ENCODE measurements around the gene CSF2. TPM values are rescaled to one million over a fixed set of nuclear protein-coding genes. Genes with fewer than 3 reads are reported as not detected.
A peak's percentile ranks its signal among the peaks of the same experiment; 100 is the strongest.

Gene CSF2
- total and polyA plus RNA-seq, 2 of the 4 experiments (the other 2 are of a cell fraction): 0.31 TPM; not detected in 1

DNA sequence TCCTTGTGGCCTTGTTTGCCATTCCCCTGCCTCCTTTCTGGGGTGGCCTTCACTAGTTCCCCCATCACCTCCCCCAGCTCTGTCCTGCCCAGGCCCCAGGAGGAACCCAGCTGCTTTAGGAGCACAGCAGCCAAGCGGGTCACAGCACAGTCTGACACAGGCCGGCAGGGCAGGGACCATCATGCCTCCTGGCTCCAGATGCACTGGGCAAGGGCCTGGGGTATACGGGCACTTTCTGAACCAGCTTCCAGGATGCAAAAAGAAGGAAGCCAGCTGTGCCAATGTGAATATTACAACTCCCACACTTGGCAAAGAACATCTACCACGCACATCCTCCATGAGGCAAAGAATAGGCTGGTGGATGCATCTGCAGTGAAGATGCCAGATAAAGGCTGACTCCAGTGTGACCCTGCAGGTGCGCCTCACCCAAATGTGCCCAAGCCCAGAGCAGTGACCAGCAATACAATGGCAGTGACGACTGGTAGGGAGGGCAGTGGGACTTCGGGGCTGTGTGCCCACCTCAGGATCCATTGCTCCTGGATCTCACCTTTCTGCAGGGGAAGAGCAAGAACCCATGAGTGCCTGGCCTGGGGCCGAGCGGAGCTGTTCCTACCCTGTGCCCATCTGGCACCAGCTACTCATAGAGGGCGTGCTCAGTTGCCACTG, 19.4 kb upstream of the CSF2 start:
- no peak overlapping the region for H3K14ac ChIP-seq (replicated peaks; ENCODE audit: low read depth, low read length)
- no peak overlapping the region for H4K8ac ChIP-seq (ENCODE audit: low read depth in 2 of 2, low read length in 2 of 2)
- no peak overlapping the region for H3K23ac ChIP-seq (ENCODE audit: low read depth, low read length)
- no peak overlapping the region for H3K18ac ChIP-seq (ENCODE audit: low read depth, low read length)
- intact Hi-C loops (cut with micrococcal nuclease) (no loop called here), dilution Hi-C loops (cut with HindIII; ENCODE audit: low sequenced_read_pairs, unreplicated experiment) (no loop called here), in situ Hi-C loops (cut with MboI; ENCODE audit: low sequenced_read_pairs) (no loop called here)
- H3K9me1 ChIP-seq (ENCODE audit: insufficient read depth, low read length): no peaks in the 10 kb centered on the region
- no peak overlapping the region for H3K4me3 ChIP-seq (ENCODE audit: insufficient read depth, low read depth, low read length)
- 88% methylated on average over 2 of the region's 10 CpGs; no CpG with 5 or more reads in 1 of the 2 experiments for WGBS, 2 experiments (ENCODE audit: extremely low coverage in 2 of 2, insufficient read length in 1 of 2)
- no peaks in the 10 kb centered on the region for H3K4me1 ChIP-seq (ENCODE audit: control insufficient read depth, insufficient read depth, low read length)
- no peak for TF ChIP-seq FOS (IDR thresholded peaks at IDR 0.05; ENCODE audit: low read depth, low read length)
- no peak for TF ChIP-seq MAZ (IDR thresholded peaks at IDR 0.05; ENCODE audit: borderline replicate concordance, low read depth, low read length)
- no peak for TF ChIP-seq RAD21 (IDR thresholded peaks at IDR 0.05; ENCODE audit: low read length)
- TF ChIP-seq, protein P1, sequence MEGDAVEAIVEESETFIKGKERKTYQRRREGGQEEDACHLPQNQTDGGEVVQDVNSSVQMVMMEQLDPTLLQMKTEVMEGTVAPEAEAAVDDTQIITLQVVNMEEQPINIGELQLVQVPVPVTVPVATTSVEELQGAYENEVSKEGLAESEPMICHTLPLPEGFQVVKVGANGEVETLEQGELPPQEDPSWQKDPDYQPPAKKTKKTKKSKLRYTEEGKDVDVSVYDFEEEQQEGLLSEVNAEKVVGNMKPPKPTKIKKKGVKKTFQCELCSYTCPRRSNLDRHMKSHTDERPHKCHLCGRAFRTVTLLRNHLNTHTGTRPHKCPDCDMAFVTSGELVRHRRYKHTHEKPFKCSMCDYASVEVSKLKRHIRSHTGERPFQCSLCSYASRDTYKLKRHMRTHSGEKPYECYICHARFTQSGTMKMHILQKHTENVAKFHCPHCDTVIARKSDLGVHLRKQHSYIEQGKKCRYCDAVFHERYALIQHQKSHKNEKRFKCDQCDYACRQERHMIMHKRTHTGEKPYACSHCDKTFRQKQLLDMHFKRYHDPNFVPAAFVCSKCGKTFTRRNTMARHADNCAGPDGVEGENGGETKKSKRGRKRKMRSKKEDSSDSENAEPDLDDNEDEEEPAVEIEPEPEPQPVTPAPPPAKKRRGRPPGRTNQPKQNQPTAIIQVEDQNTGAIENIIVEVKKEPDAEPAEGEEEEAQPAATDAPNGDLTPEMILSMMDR (conservative IDR thresholded peaks at IDR 0.05; ENCODE audit: low read depth, low read length): no peak
- TF ChIP-seq, protein P2, sequence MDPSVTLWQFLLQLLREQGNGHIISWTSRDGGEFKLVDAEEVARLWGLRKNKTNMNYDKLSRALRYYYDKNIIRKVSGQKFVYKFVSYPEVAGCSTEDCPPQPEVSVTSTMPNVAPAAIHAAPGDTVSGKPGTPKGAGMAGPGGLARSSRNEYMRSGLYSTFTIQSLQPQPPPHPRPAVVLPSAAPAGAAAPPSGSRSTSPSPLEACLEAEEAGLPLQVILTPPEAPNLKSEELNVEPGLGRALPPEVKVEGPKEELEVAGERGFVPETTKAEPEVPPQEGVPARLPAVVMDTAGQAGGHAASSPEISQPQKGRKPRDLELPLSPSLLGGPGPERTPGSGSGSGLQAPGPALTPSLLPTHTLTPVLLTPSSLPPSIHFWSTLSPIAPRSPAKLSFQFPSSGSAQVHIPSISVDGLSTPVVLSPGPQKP (IDR thresholded peaks at IDR 0.05; ENCODE audit: borderline replicate concordance, low read depth, low read length): no peak
- no peak for TF ChIP-seq MXI1 (IDR thresholded peaks at IDR 0.05; ENCODE audit: borderline replicate concordance, low read depth, low read length)
- TF ChIP-seq CEBPB (IDR thresholded peaks at IDR 0.05; ENCODE audit: low read depth, low read length): no peak
- no peak for TF ChIP-seq POLR2A (IDR thresholded peaks at IDR 0.05; ENCODE audit: low read depth, low read length)
- no peak for TF ChIP-seq SMC3 (IDR thresholded peaks at IDR 0.05; ENCODE audit: low read depth, low read length)
- TF ChIP-seq NFE2L2 (IDR thresholded peaks at IDR 0.05; ENCODE audit: low read depth, low read length): no peak
- TF ChIP-seq, protein P3, sequence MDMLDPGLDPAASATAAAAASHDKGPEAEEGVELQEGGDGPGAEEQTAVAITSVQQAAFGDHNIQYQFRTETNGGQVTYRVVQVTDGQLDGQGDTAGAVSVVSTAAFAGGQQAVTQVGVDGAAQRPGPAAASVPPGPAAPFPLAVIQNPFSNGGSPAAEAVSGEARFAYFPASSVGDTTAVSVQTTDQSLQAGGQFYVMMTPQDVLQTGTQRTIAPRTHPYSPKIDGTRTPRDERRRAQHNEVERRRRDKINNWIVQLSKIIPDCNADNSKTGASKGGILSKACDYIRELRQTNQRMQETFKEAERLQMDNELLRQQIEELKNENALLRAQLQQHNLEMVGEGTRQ (IDR thresholded peaks at IDR 0.05; ENCODE audit: low read depth, low read length): no peak
- no peak for TF ChIP-seq BHLHE40 (IDR thresholded peaks at IDR 0.05; ENCODE audit: low read depth, low read length)
- TF ChIP-seq RCOR1 (IDR thresholded peaks at IDR 0.05; ENCODE audit: insufficient replicate concordance, low read length): no peak
- no peak overlapping the region for H4K5ac ChIP-seq (ENCODE audit: low read depth, low read length)
- H2AFZ ChIP-seq (replicated peaks; ENCODE audit: low read length, poor library complexity): peak overlapping the region; percentile 29
- ChIA-PET CTCF (no interaction called here), POLR2A (ENCODE audit: unreplicated experiment) (no interaction called here)
- H2BK5ac ChIP-seq (ENCODE audit: low read depth, low read length, poor library complexity, severe bottlenecking): no peak overlapping the region
- H3K9me3 ChIP-seq (ENCODE audit: control insufficient read depth, insufficient read depth, low read length): no peaks in the 10 kb centered on the region
- no peak overlapping the region for H2BK120ac ChIP-seq (ENCODE audit: low read depth, low read length)
- no TSS peak for BruUV-seq (replicated peaks)
- no peak overlapping the region for H3K4me2 ChIP-seq (ENCODE audit: low read depth, low read length)
- H2BK15ac ChIP-seq (ENCODE audit: low read depth, low read length): no peak overlapping the region
- H3K36me3 ChIP-seq (ENCODE audit: control insufficient read depth, insufficient read depth, low read length): no peaks in the 10 kb centered on the region
- no peak for DNase-seq
- H2AK9ac ChIP-seq (replicated peaks; ENCODE audit: low read depth, low read length, poor library complexity): no peak overlapping the region
- H4K20me1 ChIP-seq (ENCODE audit: insufficient read depth, low read length): no peaks in the 10 kb centered on the region
- peaks cover 52% of the 10 kb centered on the region for H3K27me3 ChIP-seq (ENCODE audit: control insufficient read depth, insufficient read depth, low read length)
- H3K4ac ChIP-seq (ENCODE audit: low read depth, low read length): no peak overlapping the region
- no peak overlapping the region for H3K9ac ChIP-seq (ENCODE audit: low read depth, low read length)
- no peak overlapping the region for H4K91ac ChIP-seq (ENCODE audit: insufficient read depth, low read depth, low read length)
- no peak overlapping the region for H2BK20ac ChIP-seq (ENCODE audit: low read depth, low read length)
- no peak for ATAC-seq (ENCODE audit: low read depth)
- H3K79me1 ChIP-seq (ENCODE audit: low read depth in 1 of 2, low read length in 2 of 2): no peaks in the 10 kb centered on the region
- no peak overlapping the region for H2AK5ac ChIP-seq (ENCODE audit: low read depth, low read length)
- H3K56ac ChIP-seq (ENCODE audit: extremely low read depth, insufficient read depth, low read length): no peak overlapping the region; the same call in 1 of the 2 replicates
- H3K27ac ChIP-seq (ENCODE audit: insufficient read depth, low read length): no peak overlapping the region
